Measurements from ENCODE around the gene ATP6V1D.

Gene ATP6V1D

GRCh38 chr14:67389275-67389674, 29.7 kb upstream of the ATP6V1D start:
- H3K4me3 ChIP-seq (ENCODE audit: low read length), result no peak overlapping the region
- DNase-seq (ENCODE audit: low read depth), result no peak
- TF ChIP-seq CTCF (conservative IDR thresholded peaks at IDR 0.05; ENCODE audit: low read depth, low read length), result no peak

GRCh38 chr14:67387195-67387594, 27.6 kb upstream of the ATP6V1D start:
- DNase-seq (ENCODE audit: low read depth), result no peak
- H3K4me3 ChIP-seq (ENCODE audit: low read length), result no peak overlapping the region
- no peak for TF ChIP-seq CTCF (conservative IDR thresholded peaks at IDR 0.05; ENCODE audit: low read depth, low read length)

DNA sequence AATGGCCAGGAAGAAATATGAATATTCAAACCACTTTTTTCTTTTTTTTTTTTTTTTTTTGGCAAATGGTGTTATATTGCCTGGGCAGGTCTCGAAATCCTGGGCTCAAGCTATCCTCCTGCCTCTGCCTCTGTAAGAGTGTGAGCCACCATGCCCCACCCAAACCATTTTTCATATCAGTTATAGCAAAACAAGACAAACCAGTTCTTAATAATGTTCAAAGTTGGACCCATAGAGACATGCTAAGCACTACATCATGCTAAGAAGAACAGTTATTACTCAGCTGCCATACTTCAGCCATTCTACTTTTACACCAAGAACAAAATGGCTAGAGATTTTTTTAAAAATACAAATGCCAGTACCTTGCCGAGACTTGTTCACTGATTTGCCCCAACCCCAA, 26.0 kb upstream of the ATP6V1D start:
- no peak for TF ChIP-seq CTCF (conservative IDR thresholded peaks at IDR 0.05; ENCODE audit: low read depth, low read length)
- H3K4me3 ChIP-seq (ENCODE audit: low read length), result no peak overlapping the region
- no peak for DNase-seq (ENCODE audit: low read depth)

- no peak overlapping the region for H3K4me3 ChIP-seq (ENCODE audit: low read length)
- DNase-seq (ENCODE audit: low read depth), result no peak
- TF ChIP-seq CTCF (conservative IDR thresholded peaks at IDR 0.05; ENCODE audit: low read depth, low read length), result no peak
Observed at GRCh38 chr14:67385120-67385519, 25.5 kb upstream of the ATP6V1D start.

- TF ChIP-seq CTCF (conservative IDR thresholded peaks at IDR 0.05; ENCODE audit: low read depth, low read length), result no peak
- DNase-seq (ENCODE audit: low read depth), result no peak
- no peak overlapping the region for H3K4me3 ChIP-seq (ENCODE audit: low read length)
Observed at GRCh38 chr14:67377916-67378315, 18.3 kb upstream of the ATP6V1D start.

GRCh38 chr14:67373347-67373746, 13.7 kb upstream of the ATP6V1D start:
- no peak for DNase-seq (ENCODE audit: low read depth)
- H3K4me3 ChIP-seq (ENCODE audit: low read length), result no peak overlapping the region
- TF ChIP-seq CTCF (conservative IDR thresholded peaks at IDR 0.05; ENCODE audit: low read depth, low read length), result no peak

DNA sequence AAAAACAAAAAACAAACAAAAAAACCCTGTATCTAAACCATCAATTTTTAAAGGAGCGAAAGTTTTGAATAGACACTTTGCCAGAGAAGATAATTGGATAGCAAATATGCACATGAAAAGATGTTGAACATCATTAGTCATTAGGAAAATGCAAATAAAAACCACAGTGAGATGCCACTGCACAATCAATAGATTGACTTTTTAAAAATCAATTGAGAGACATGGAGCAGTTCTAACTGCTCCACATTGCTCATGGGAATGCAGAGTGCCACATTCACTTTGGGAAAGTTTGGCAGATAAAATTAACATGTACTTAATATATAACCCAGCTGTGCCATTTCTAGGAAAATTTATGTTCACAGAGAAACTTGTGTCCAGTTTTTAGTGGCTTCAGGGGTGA, 13.2 kb upstream of the ATP6V1D start:
- DNase-seq (ENCODE audit: low read depth), result no peak
- no peak for TF ChIP-seq CTCF (conservative IDR thresholded peaks at IDR 0.05; ENCODE audit: low read depth, low read length)
- H3K4me3 ChIP-seq (ENCODE audit: low read length), result no peak overlapping the region
